ENCODE data around the gene HTT.

DNA sequence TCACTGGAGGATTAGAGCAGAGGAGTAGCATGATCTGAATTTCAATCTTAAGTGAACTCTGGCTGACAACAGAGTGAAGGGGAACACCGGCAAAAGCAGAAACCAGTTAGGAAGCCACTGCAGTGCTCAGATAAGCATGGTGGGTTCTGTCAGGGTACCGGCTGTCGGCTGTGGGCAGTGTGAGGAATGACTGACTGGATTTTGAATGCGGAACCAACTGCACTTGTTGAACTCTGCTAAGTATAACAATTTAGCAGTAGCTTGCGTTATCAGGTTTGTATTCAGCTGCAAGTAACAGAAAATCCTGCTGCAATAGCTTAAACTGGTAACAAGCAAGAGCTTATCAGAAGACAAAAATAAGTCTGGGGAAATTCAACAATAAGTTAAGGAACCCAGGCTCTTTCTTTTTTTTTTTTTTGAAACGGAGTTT, 5.2 kb downstream of the HTT start:
- TF ChIP-seq, protein P1, sequence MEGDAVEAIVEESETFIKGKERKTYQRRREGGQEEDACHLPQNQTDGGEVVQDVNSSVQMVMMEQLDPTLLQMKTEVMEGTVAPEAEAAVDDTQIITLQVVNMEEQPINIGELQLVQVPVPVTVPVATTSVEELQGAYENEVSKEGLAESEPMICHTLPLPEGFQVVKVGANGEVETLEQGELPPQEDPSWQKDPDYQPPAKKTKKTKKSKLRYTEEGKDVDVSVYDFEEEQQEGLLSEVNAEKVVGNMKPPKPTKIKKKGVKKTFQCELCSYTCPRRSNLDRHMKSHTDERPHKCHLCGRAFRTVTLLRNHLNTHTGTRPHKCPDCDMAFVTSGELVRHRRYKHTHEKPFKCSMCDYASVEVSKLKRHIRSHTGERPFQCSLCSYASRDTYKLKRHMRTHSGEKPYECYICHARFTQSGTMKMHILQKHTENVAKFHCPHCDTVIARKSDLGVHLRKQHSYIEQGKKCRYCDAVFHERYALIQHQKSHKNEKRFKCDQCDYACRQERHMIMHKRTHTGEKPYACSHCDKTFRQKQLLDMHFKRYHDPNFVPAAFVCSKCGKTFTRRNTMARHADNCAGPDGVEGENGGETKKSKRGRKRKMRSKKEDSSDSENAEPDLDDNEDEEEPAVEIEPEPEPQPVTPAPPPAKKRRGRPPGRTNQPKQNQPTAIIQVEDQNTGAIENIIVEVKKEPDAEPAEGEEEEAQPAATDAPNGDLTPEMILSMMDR (IDR thresholded peaks at IDR 0.05) = no peak
- TF ChIP-seq POLR2AphosphoS5 (IDR thresholded peaks at IDR 0.05) = no peak
